ENCODE measurements around the gene LMAN1L.

Gene LMAN1L

DNA sequence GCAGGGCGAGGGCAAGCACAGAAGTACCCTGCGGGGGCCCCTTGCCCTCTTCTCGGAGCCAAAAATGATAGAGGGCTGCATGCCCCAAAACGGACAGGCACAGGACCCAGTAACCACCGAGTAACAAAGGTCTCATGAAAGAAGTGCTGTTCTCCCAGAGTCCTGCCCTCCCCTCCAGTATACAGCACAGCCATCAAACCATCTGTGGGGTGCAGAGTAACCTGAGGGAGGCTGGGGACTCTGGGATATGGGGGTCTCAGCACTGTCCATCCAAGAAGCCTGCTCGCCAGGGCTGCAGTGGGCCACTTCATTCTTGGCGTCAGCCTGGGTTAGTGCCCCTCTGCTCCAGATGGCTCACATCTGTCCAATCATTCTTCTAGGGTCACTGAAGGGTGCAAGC lies 24.2 kb downstream of the LMAN1L start:
- Mint-ChIP-seq H3K36me3 (ENCODE audit: low read depth) (peaks cover 11% of the 10 kb centered on the region), H3K9me3 (no peaks in the 10 kb centered on the region), H3K4me1 (peaks cover 7% of the 10 kb centered on the region), H3K27me3 (ENCODE audit: low read depth) (no peaks in the 10 kb centered on the region), H3K4me3 (no peak overlapping the region), H3K27ac (no peak overlapping the region)
- TF ChIP-seq, protein P1, sequence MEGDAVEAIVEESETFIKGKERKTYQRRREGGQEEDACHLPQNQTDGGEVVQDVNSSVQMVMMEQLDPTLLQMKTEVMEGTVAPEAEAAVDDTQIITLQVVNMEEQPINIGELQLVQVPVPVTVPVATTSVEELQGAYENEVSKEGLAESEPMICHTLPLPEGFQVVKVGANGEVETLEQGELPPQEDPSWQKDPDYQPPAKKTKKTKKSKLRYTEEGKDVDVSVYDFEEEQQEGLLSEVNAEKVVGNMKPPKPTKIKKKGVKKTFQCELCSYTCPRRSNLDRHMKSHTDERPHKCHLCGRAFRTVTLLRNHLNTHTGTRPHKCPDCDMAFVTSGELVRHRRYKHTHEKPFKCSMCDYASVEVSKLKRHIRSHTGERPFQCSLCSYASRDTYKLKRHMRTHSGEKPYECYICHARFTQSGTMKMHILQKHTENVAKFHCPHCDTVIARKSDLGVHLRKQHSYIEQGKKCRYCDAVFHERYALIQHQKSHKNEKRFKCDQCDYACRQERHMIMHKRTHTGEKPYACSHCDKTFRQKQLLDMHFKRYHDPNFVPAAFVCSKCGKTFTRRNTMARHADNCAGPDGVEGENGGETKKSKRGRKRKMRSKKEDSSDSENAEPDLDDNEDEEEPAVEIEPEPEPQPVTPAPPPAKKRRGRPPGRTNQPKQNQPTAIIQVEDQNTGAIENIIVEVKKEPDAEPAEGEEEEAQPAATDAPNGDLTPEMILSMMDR (IDR thresholded peaks at IDR 0.05; ENCODE audit: unreplicated experiment in 3 of 3), result no peak

DNA sequence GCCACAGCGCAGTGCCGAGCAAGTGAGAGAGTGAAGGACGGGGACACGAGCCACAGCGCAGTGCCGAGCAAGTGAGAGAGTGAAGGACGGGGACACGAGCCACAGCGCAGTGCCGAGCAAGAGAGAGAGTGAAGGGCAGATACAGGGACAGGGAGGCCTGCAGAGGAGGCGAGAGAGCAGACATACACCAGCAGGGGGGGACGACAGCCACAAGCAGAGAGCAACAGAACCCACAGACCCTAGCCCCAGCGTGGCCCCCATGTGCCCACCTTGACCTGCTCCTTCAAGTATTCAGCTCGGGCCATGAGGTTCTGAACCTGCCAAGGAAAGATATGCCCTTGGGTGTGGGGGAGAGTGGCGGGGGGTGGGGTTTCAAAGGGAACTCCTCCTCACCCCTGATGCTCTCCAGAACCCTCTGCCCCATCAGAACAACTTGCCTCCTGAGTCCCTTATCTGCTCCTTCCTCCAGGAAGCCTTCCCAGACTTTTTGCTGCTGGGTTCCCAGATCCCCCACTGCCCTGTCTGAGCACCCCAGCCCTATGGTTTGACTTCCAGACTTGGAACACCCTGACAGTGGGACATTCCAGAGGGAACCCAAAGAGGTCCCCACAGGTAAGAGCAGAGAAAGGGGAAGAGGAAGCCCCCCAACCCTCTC lies 25.0 kb downstream of the LMAN1L start:
- TF ChIP-seq, protein P1 (IDR thresholded peaks at IDR 0.05; ENCODE audit: unreplicated experiment in 3 of 3), result no peak
- peaks cover 11% of the 10 kb centered on the region for H3K36me3 Mint-ChIP-seq (ENCODE audit: low read depth)
- no peaks in the 10 kb centered on the region for H3K27me3 Mint-ChIP-seq (ENCODE audit: low read depth)
- H3K27ac Mint-ChIP-seq, result no peak overlapping the region
- H3K4me1 Mint-ChIP-seq, result peaks cover 11% of the 10 kb centered on the region
- no peak overlapping the region for H3K4me3 Mint-ChIP-seq
- H3K9me3 Mint-ChIP-seq, result no peaks in the 10 kb centered on the region

DNA sequence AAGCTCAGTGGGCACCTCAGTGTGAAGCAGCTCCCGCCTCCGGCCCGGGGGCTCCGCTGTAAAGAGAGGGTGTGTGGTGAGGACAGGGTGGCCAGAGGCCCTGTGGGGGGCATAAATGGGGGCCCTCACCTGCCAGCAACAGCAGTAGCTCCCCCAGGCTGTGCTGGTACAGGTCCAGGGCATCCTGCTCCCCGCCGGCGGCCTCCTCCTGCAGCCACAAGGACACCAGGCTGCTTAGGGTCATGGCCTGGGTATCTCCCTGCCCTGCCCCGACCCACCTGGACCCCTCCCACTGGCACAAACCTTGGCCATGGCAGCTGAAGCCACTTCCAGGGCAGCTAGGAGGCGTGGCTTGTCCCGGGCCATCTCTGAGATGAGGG lies 25.5 kb downstream of the LMAN1L start:
- no peak overlapping the region for H3K27ac Mint-ChIP-seq
- H3K4me1 Mint-ChIP-seq, result peaks cover 12% of the 10 kb centered on the region
- H3K4me3 Mint-ChIP-seq, result no peak overlapping the region
- peaks cover 11% of the 10 kb centered on the region for H3K36me3 Mint-ChIP-seq (ENCODE audit: low read depth)
- no peaks in the 10 kb centered on the region for H3K9me3 Mint-ChIP-seq
- no peaks in the 10 kb centered on the region for H3K27me3 Mint-ChIP-seq (ENCODE audit: low read depth)
- TF ChIP-seq, protein P1 (IDR thresholded peaks at IDR 0.05; ENCODE audit: unreplicated experiment in 3 of 3), result no peak

DNA sequence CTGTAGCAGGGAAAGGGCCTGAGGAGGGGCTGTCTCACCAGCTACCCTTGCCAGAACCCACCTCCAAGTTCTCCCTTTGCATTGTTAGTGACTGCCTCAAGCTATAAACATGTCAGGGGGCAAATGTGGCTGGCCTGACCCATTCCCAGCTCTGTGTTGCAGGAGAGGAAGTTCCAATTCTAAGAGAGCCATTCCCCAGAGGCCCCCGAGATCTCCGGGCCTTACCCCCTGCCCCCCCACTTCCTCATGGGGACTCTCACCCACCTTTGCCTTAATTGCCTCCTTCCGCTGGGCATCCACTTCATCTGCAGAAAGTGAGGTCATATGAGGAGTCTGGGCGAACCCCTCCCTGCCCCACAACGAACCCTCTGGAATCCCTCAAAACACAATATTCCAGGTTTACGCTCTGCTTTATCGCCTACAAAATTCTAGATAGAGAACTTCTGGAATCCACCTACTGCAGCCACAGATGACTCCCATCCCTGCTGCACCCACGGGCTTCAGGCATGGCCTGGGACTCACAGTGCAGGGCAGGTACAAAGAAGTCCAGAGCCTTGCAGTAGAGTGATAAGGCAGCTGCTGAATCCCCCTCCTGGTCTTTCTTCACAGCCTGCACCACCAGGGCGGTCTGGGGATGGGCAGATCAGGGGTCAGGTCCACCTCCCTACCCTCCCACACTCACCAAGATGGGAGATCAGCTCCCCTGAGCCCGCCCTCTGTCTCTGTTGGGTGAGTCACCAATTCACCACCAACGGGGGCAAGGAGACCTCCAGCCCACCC lies 26.3 kb downstream of the LMAN1L start:
- H3K27ac Mint-ChIP-seq, result no peak overlapping the region
- H3K9me3 Mint-ChIP-seq, result no peaks in the 10 kb centered on the region
- peaks cover 17% of the 10 kb centered on the region for H3K4me1 Mint-ChIP-seq
- no peaks in the 10 kb centered on the region for H3K27me3 Mint-ChIP-seq (ENCODE audit: low read depth)
- H3K36me3 Mint-ChIP-seq (ENCODE audit: low read depth), result peaks cover 11% of the 10 kb centered on the region
- TF ChIP-seq, protein P1 (IDR thresholded peaks at IDR 0.05; ENCODE audit: unreplicated experiment in 3 of 3), result no peak
- no peak overlapping the region for H3K4me3 Mint-ChIP-seq

DNA sequence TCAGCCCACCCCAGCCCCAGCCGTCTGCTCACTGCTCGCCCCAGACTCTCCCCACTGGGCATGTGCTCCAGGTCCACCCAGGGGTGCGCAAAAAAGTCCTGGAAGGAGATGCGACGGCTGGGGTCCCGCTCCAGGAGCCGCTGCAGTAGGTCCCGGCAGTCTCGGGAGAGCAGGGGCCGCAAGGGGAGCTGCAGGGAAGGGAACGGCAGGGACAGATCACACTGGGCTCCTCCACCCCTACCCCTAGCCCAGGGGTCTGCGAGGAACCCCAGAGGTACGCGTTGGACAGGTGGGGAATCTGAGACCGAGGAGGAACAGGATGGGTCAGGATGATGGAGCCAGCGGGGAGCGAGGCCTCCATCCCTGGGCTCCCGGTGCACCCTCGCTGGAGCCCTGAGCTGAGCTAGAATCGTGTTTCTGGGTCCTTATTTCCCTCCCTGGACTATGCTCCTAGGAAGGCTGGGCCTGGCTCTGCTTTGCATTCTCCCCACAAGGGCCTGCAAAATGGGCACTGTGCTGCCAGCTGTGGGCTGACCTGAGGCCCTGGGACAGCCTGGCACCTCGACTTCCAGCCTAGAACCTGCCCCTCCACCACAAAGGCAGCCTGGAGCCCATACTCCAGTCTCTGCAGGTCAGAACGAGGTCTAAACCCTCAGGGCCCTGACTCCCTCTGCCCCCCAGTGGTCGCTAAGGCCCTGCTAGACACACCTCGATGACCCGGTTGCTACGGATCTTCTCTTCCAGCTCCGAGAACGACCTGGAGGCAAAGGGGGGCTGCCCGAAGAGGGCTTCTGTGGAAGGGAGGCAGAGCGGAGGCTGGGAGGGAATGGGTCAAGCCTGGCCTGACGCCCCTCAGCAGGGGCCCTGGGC lies 27.1 kb downstream of the LMAN1L start:
- peaks cover 15% of the 10 kb centered on the region for H3K36me3 Mint-ChIP-seq (ENCODE audit: low read depth)
- no peaks in the 10 kb centered on the region for H3K9me3 Mint-ChIP-seq
- no peaks in the 10 kb centered on the region for H3K27me3 Mint-ChIP-seq (ENCODE audit: low read depth)
- peaks cover 24% of the 10 kb centered on the region for H3K4me1 Mint-ChIP-seq
- H3K27ac Mint-ChIP-seq, result no peak overlapping the region
- peak overlapping the region in 2 of 3 experiments; percentile 37 to 54 for H3K4me3 Mint-ChIP-seq
- TF ChIP-seq, protein P1 (IDR thresholded peaks at IDR 0.05; ENCODE audit: unreplicated experiment in 3 of 3), result no peak
